Left colon (tissue), 2 donors: ENCODE data around the gene KRTAP10-5. TPM values are rescaled to one million over a fixed set of nuclear protein-coding genes. Genes with fewer than 3 reads are reported as not detected.
"Not testable (repeated sequence)": the region's sequence is repeated elsewhere in the genome, so short reads cannot be mapped to it uniquely, and the experiment has no call there.

Experiments
- ATAC-seq: fragments of 200-7000 bp; cut with Tn5 transposase; one replicate; pipeline ENCODE4 v1.9.1; 2020; ENCODE audit warnings: mild to moderate bottlenecking, moderate library complexity
- DNase-seq, 2 donors: peaks; one replicate each; pipeline ENCODE4 v3.0.0-alpha.2; 2020
- intact Hi-C, 2 donors: fragments of 100-400 bp; cut with DNase I in 1 of 2; cut with micrococcal nuclease in 1 of 2; formaldehyde crosslinking; loops; one replicate each; pipeline versions ENCODE4 v1.11.2 to v1.14.0; 2022; cut with DNase I, micrococcal nuclease
- total RNA-seq, 2 donors: library from RNA; stranded (reverse); fragmentation: NEBNext Ultra II Directional; extraction: Animal tissue kit (Norgen Biotek cat#: 25700); gene quantifications; one replicate each; pipeline ENCODE4 v1.2.1, GENCODE V29; 2021
- donor health status: DM: no; HTN: no; CAD: no.
- donor health status: DM: yes; HTN: yes; CAD: no.

The KRTAP10-5 gene
- total RNA-seq, 2 donors from 2014 or later = not detected

GRCh38 chr21:44612669-44613229 lies 32.3 kb upstream of the KRTAP10-5 start:
- intact Hi-C loops = no loop called here
- ATAC-seq (no peak), DNase-seq (no peak)

- ATAC-seq (no peak), DNase-seq (no peak)
- intact Hi-C loops = no loop called here
Observed at GRCh38 chr21:44612029-44612486, 31.7 kb upstream of the KRTAP10-5 start, which contains the start of gene KRTAP10-8. Gene KRTAP10-8 (plus strand): TSS chr21:44612079. CDS start chr21:44612101, 22 bp downstream.

GRCh38 chr21:44611551-44611950 lies 31.1 kb upstream of the KRTAP10-5 start:
- DNase-seq = no peak
- intact Hi-C loops = no loop called here
- no peak for ATAC-seq

- ATAC-seq, intact Hi-C loops, DNase-seq: not testable (repeated sequence)
Observed at GRCh38 chr21:44610157-44610843, 29.9 kb upstream of the KRTAP10-5 start.

- DNase-seq (no peak), ATAC-seq (no peak)
- intact Hi-C loops = no loop called here
Observed at GRCh38 chr21:44609193-44609592, 28.8 kb upstream of the KRTAP10-5 start.

- ATAC-seq = no peak
- intact Hi-C loops = no loop called here
- DNase-seq = no peak
Observed at GRCh38 chr21:44606495-44606894, 26.1 kb upstream of the KRTAP10-5 start.

GRCh38 chr21:44603911-44604310 lies 23.5 kb upstream of the KRTAP10-5 start:
- ATAC-seq (no peak), DNase-seq (no peak)
- intact Hi-C loops = no loop called here

GRCh38 chr21:44603109-44603875 lies 22.9 kb upstream of the KRTAP10-5 start:
- no peak for ATAC-seq
- no peak for DNase-seq
- intact Hi-C loops = no loop called here

- no peak for ATAC-seq
- DNase-seq = no peak
Observed at GRCh38 chr21:44602463-44602850, 22.1 kb upstream of the KRTAP10-5 start.

GRCh38 chr21:44601596-44602462 lies 21.4 kb upstream of the KRTAP10-5 start:
- intact Hi-C loops = no loop called here
- no peak for ATAC-seq
- DNase-seq = no peak

More at GRCh38 chr21:44602463-44602850, 22.1 kb upstream of the KRTAP10-5 start:
- intact Hi-C loops = no loop called here

GRCh38 chr21:44601091-44601490 lies 20.7 kb upstream of the KRTAP10-5 start:
- DNase-seq, ATAC-seq, intact Hi-C loops: not testable (repeated sequence)

GRCh38 chr21:44600118-44600978 lies 19.9 kb upstream of the KRTAP10-5 start, which contains the start of gene KRTAP10-7:
Gene KRTAP10-7 (plus strand): TSS chr21:44600597. CDS start chr21:44600622, 25 bp downstream.
- DNase-seq, ATAC-seq, intact Hi-C loops: not testable (repeated sequence)

GRCh38 chr21:44599264-44600029 lies 19.0 kb upstream of the KRTAP10-5 start:
- ATAC-seq (no peak), DNase-seq (no peak)
- intact Hi-C loops = no loop called here

- intact Hi-C loops = no loop called here
- no peak for DNase-seq
- no peak for ATAC-seq
Observed at GRCh38 chr21:44598061-44598460, 17.7 kb upstream of the KRTAP10-5 start.

GRCh38 chr21:44596068-44596725 lies 15.8 kb upstream of the KRTAP10-5 start:
- DNase-seq = no peak
- ATAC-seq = no peak
- intact Hi-C loops = no loop called here

GRCh38 chr21:44595524-44595923 lies 15.1 kb upstream of the KRTAP10-5 start:
- intact Hi-C loops = no loop called here
- ATAC-seq (no peak), DNase-seq (no peak)
